22Rv1 (cell line): Measurements from ENCODE around the gene TMC8.

Source experiments
- CTCF ChIP-seq: fragments of 450-650 bp; IDR thresholded peaks from 2 replicates; pipeline ENCODE4 v1.5.1; 2017; ENCODE audit warnings: mild to moderate bottlenecking
- ZFX ChIP-seq: fragments of 450-650 bp; IDR thresholded peaks from 2 replicates; pipeline ENCODE4 v1.6.1; 2017; ENCODE audit warnings: antibody characterized with exemption, borderline replicate concordance

GRCh38 chr17:78143214-78144146 lies 12.9 kb downstream of the TMC8 start:
- TF ChIP-seq CTCF (no peak), ZFX (no peak)
